ENCODE data around the gene CCL2.
"Not testable (repeated sequence)": the region's sequence is repeated elsewhere in the genome, so short reads cannot be mapped to it uniquely, and the experiment has no call there.

GRCh38 chr17:34227293-34227692 is 27.8 kb upstream of the CCL2 start:
- TF ChIP-seq CTCF (conservative IDR thresholded peaks at IDR 0.05; ENCODE audit: low read length); EZH2phosphoT487 (IDR thresholded peaks at IDR 0.05; ENCODE audit: borderline replicate concordance): not testable (repeated sequence)
